ENCODE data around the gene SUSD6.
"Not testable (repeated sequence)": the region's sequence is repeated elsewhere in the genome, so short reads cannot be mapped to it uniquely, and the experiment has no call there.

SUSD6 gene

GRCh38 chr14:69593018-69593677, 18.2 kb upstream of the SUSD6 start:
- DNase-seq (ENCODE audit: low read depth): no peak

GRCh38 chr14:69594846-69595245, 16.6 kb upstream of the SUSD6 start:
- DNase-seq (ENCODE audit: low read depth): no peak

- no peak for DNase-seq (ENCODE audit: low read depth)
These were observed 16.1 kb upstream of the SUSD6 start for GRCh38 chr14:69595336-69595735.

- not testable (repeated sequence) for DNase-seq (ENCODE audit: low read depth)
These were observed 12.0 kb upstream of the SUSD6 start for GRCh38 chr14:69599431-69599830.

GRCh38 chr14:69600304-69600891, 11.0 kb upstream of the SUSD6 start:
- DNase-seq (ENCODE audit: low read depth): no peak

- DNase-seq (ENCODE audit: low read depth): no peak
These were observed 5.7 kb upstream of the SUSD6 start for GRCh38 chr14:69605738-69606137.

- no peak for DNase-seq (ENCODE audit: low read depth)
These were observed 4.9 kb upstream of the SUSD6 start for GRCh38 chr14:69606258-69607184.

GRCh38 chr14:69610020-69610873, 1.1 kb upstream of the SUSD6 start:
- DNase-seq (ENCODE audit: low read depth): no peak

- no peak for DNase-seq (ENCODE audit: low read depth)
These were observed 573 bp upstream of the SUSD6 start for GRCh38 chr14:69610874-69611171.

- DNase-seq (ENCODE audit: low read depth): no peak
These were observed 802 bp downstream of the SUSD6 start for GRCh38 chr14:69612014-69612782.

- DNase-seq (ENCODE audit: low read depth): no peak
These were observed 1.4 kb downstream of the SUSD6 start for GRCh38 chr14:69612783-69613130.

- DNase-seq (ENCODE audit: low read depth): no peak
These were observed 2.1 kb downstream of the SUSD6 start for GRCh38 chr14:69613312-69614073.

- no peak for DNase-seq (ENCODE audit: low read depth)
These were observed 3.2 kb downstream of the SUSD6 start for GRCh38 chr14:69614592-69614991.

GRCh38 chr14:69615121-69615495, 3.7 kb downstream of the SUSD6 start:
- DNase-seq (ENCODE audit: low read depth): no peak

- peak; percentile 57 for DNase-seq (ENCODE audit: low read depth)
These were observed 4.4 kb downstream of the SUSD6 start for GRCh38 chr14:69615496-69616407.

GRCh38 chr14:69616408-69616773, 5.0 kb downstream of the SUSD6 start:
- DNase-seq (ENCODE audit: low read depth): no peak

GRCh38 chr14:69617796-69618195, 6.4 kb downstream of the SUSD6 start:
- no peak for DNase-seq (ENCODE audit: low read depth)

GRCh38 chr14:69619012-69619411, 7.6 kb downstream of the SUSD6 start:
- no peak for DNase-seq (ENCODE audit: low read depth)

- no peak for DNase-seq (ENCODE audit: low read depth)
These were observed 8.8 kb downstream of the SUSD6 start for GRCh38 chr14:69620211-69620611.

- no peak for DNase-seq (ENCODE audit: low read depth)
These were observed 9.6 kb downstream of the SUSD6 start for GRCh38 chr14:69620981-69621380.
